Spinal cord (tissue), 10 donors: ENCODE data around the gene ADAMTS10. TPM values are rescaled to one million over a fixed set of nuclear protein-coding genes. Genes with fewer than 3 reads are reported as not detected.

Experiments used
- DNase-seq, 6 donors: peaks; one replicate each; pipeline versions ENCODE4 v3.0.0 to v3.0.0-alpha.2; 2013 to 2015; ENCODE audit warnings: low spot score in 6 of 6, low read depth in 4 of 6
- H3K27ac ChIP-seq: one replicate; pipeline ENCODE4 v1.5.1; 2013; ENCODE audit warnings: low read depth, low read length, control low read depth
- H3K27me3 ChIP-seq: one replicate; pipeline ENCODE4 v1.6.1; 2013; ENCODE audit warnings: low read length; ENCODE audit not compliant: control insufficient read depth, insufficient read depth
- H3K36me3 ChIP-seq: one replicate; pipeline ENCODE4 v1.6.1; 2013; ENCODE audit warnings: low read length; ENCODE audit not compliant: control insufficient read depth, insufficient read depth
- H3K4me1 ChIP-seq: one replicate; pipeline ENCODE4 v1.6.1; 2013; ENCODE audit warnings: low read length; ENCODE audit not compliant: control insufficient read depth, insufficient read depth
- H3K4me3 ChIP-seq: one replicate; pipeline ENCODE4 v1.5.1; 2013; ENCODE audit warnings: low read depth, low read length, control low read depth
- H3K9me3 ChIP-seq: one replicate; pipeline ENCODE4 v1.6.1; 2013; ENCODE audit warnings: low read length; ENCODE audit not compliant: control insufficient read depth, insufficient read depth
- WGBS: methylation state at CpG from one replicate; pipeline ENCODE4 v1.1.5; 2013; ENCODE audit warnings: missing lambda C conversion rate; ENCODE audit not compliant: insufficient coverage; 5-methylcytosine and 5-hydroxymethylcytosine counted together
- polyA plus RNA-seq, 2 donors: library from polyadenylated mRNA; unstranded; fragments of 120-200 nt; gene quantifications; one replicate each; pipeline ENCODE4 v1.2.1, GENCODE V29; 2013; ENCODE audit not compliant: insufficient read length in 2 of 2
- total RNA-seq, 2 donors: library from RNA; depleted of rRNA in 1 of 2; stranded (reverse); fragments of 120-200 nt in 1 of 2; fragments of >200 nt in 1 of 2; gene quantifications; one replicate each; pipeline versions ENCODE4 v1.2.3 to v1.2.4, GENCODE V29; 2013 to 2014
- donor health status: healthy.

The ADAMTS10 gene
- total and polyA plus RNA-seq, 4 donors = 32.2 to 115 (median 83.5) TPM

DNA sequence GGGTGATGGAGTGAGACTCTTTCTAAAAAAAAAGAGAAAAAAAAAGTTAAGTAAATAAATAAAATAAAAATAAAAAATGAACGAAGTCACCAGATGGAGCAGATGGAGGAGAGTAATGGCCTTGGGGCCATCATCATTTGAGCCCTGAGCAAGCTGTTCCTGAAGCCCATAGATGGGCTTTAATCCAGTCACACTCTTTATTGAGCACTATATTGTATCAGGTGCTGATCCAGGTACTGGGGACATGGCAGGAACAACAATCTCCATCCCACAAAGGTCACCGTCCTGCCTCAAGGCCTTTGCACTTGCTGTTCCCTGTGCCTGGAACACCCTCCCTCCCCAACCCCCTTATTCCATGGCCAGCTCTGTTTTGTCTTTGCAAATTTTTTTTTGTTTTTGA lies 3.9 kb upstream of the ADAMTS10 start:
- no peak overlapping the region for H3K27ac ChIP-seq
- H3K36me3 ChIP-seq = no peaks in the 10 kb centered on the region
- no peaks in the 10 kb centered on the region for H3K9me3 ChIP-seq
- no peak for DNase-seq
- H3K4me1 ChIP-seq = peaks cover 12% of the 10 kb centered on the region
- H3K27me3 ChIP-seq = no peaks in the 10 kb centered on the region
- no peak overlapping the region for H3K4me3 ChIP-seq
- WGBS = 100% methylated on average over 1 of the region's 2 CpGs

DNA sequence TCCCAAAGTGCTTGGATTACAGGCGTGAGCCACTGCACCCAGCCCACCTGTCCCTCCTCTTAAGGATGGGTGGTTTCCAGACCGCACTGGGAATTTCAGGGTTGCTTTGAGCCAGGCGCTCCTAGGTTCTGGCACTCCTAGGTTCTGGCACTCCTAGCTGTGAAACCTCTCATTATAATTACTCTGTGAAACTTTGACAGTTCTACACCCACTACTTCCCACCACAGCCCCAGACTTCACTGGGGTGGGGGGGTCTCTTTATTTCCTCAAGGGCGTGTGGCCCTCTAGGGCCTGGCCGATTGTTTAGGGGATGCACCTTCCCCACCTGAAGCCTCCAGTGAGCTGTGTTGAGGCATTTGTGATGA lies 2.3 kb upstream of the ADAMTS10 start:
- WGBS = 46% methylated on average over 2 of the region's 5 CpGs

DNA sequence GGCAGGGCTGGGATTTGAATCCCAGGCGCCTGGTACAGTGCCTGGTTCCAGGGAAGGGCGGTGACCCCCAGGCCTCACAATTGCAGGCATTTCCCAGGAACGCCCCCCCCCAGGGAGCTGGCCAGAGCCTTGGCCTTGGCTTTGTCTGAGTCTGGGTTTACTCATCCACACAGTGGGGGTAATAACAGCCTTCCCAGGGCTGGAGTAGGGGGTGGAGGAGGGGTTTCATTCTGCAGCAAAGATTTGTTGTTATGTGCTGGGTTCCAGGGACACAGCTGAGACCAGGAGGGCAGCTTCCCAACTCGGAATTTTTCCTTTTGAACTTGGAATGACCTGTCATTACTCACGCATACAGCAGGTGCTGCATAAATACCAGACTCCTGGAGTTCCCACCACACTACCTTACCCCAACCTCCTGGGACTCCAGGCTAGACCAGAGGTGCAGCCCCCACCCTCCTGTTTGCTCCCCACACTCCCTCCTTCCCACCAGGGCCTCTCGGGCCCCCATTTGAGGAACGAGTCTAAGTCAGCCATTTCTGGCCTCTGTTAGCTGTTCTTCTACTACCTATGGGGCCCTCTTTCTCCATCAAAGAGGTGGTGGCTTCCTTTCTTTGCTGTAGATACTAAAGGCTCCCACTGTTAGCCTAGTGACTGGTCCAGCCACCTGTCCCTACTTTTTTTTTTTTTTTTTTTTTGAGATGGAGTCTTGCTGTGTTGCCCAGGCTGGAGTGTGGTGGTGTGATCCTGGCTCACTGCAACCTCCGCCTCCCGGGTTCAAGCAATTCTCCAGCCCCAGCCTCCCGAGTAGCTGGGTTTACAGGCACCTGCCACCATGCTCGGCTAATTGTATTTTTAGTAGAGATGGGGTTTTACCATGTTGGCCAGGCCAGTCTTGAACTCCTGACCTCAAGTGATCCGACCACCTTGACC lies 1.6 kb upstream of the ADAMTS10 start:
- 38% methylated on average over 9 of the region's 12 CpGs for WGBS
- peak overlapping the region; percentile 4 for H3K27ac ChIP-seq

More for the DNA sequence above, 2.3 kb upstream of the ADAMTS10 start:
- peaks cover 5% of the 10 kb centered on the region for H3K36me3 ChIP-seq
- H3K4me3 ChIP-seq = no peak overlapping the region
- no peak overlapping the region for H3K27ac ChIP-seq
- no peaks in the 10 kb centered on the region for H3K27me3 ChIP-seq
- H3K4me1 ChIP-seq = peaks cover 21% of the 10 kb centered on the region
- no peak for DNase-seq
- no peaks in the 10 kb centered on the region for H3K9me3 ChIP-seq

DNA sequence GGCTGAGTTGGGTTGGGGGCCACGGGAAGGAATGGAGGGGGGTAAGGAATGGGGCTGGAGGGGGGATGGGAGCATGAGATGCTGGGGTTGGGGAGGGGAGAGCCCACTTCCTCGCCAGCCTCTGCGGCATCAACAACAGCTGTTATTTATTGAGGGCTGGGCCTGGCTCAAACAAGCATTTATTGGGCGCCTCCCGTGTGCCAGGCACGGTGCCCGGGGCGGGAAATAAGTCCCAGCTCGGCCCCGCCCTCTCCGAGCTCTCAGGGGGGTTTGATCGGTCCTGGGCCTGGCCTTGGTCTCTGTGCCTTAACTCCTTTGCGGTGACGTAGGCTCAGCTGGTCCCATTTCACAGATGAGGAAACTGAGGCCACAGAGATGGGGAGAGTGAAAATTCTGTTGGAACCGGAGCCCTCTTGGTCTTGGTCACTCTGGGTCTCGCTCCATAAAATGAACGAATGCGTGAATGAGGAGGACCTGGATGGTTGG lies 919 bp upstream of the ADAMTS10 start:
- Histone ChIP-seq H3K4me1 (peaks cover 21% of the 10 kb centered on the region), H3K27me3 (no peaks in the 10 kb centered on the region), H3K27ac (no peak overlapping the region), H3K9me3 (no peaks in the 10 kb centered on the region), H3K4me3 (no peak overlapping the region), H3K36me3 (peaks cover 10% of the 10 kb centered on the region)
- DNase-seq = peak in 2 of 6 donors; percentile 25 to 44
- WGBS = 29% methylated on average over 18 of the region's 18 CpGs

More for the DNA sequence above, 1.6 kb upstream of the ADAMTS10 start:
- Histone ChIP-seq H3K9me3 (no peaks in the 10 kb centered on the region), H3K4me3 (no peak overlapping the region), H3K36me3 (peaks cover 9% of the 10 kb centered on the region), H3K4me1 (peaks cover 21% of the 10 kb centered on the region), H3K27me3 (no peaks in the 10 kb centered on the region)
- peak in 2 of 6 donors; percentile 11 to 69 for DNase-seq

DNA sequence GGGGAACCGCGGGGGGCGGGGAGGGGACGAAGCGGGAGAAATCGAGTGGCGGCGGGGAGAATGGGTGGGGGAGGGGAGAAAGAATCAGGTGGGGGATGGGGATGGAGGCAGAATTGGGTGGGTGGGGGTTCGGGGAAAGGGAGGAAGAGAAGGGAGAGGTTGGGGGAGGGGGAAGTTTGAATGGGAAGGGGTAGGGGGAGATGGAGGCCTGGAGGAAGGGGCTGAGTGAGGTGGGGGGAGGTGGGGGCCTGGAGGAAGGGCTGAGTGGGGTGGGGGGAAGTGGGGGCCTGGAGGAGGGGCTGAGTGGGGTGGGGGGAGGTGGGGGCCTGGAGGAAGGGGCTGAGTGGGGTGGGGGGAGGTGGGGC lies 403 bp upstream of the ADAMTS10 start:
- Histone ChIP-seq H3K4me1 (peaks cover 21% of the 10 kb centered on the region), H3K27me3 (no peaks in the 10 kb centered on the region), H3K27ac (no peak overlapping the region), H3K9me3 (no peaks in the 10 kb centered on the region), H3K36me3 (peaks cover 10% of the 10 kb centered on the region), H3K4me3 (no peak overlapping the region)
- 0% methylated on average over 3 of the region's 9 CpGs for WGBS
- no peak for DNase-seq

DNA sequence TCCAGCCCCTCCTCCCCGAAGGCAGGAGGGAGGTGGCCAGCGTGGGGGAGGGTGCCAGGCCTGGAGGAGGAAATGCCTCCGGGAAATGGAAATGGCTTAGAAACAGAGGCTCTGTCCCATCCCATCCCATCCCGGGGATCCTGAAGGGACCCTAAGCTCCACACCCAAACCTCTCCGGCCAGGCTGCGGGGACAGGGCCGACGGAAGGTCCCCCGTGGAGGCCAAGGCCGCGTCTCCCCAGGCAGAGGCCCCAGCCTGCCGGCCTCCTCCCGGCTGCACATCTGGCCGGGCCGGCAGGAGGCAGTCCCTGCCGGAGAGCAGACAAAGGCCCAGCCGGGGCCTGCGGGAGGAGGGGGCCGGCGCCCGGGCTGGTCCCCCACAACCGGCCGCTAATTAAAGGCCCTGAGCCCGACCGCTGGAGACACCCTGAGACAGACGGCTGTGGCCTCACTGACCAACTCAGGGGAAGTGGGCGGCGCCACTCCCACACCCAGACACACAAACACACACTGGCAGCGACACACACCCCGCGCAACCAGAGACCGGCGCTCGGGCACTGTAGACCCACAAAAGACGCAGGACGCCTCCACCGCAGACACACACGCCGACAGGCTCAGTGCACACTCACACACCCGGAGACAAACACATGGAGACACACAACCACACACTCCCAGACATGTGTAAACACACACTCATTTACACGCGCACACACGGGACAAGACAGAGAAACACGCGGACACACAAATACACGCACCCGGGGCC lies 1.1 kb downstream of the ADAMTS10 start:
- Histone ChIP-seq H3K36me3 (peaks cover 23% of the 10 kb centered on the region), H3K4me1 (peaks cover 21% of the 10 kb centered on the region), H3K27ac (peak overlapping the region; percentile 65), H3K4me3 (peak overlapping the region; percentile 71), H3K9me3 (peaks cover 5% of the 10 kb centered on the region), H3K27me3 (no peaks in the 10 kb centered on the region)
- WGBS = 1% methylated on average over 44 of the region's 47 CpGs
- DNase-seq = peak in 3 of 6 donors; percentile 35 to 83 (median 82)

DNA sequence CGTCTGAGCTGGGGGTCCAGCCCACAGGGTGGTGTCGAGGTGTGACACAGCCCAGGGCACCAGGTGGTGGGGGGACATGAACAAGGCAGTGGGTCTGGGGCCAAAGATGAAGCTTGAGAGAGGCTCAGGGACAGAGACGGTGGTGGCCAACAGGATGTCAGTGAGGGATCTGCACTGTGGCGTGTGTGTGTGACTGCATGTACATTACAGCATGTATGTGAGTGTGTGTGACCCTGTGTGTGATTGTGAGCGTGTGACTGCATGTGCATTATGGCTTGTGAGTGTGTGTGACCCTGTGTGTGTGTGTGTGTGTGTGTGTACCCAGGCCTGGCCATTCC lies 1.6 kb downstream of the ADAMTS10 start:
- 50% methylated on average over 5 of the region's 5 CpGs for WGBS
- Histone ChIP-seq H3K4me3 (peak overlapping the region; percentile 71), H3K27me3 (no peaks in the 10 kb centered on the region), H3K4me1 (peaks cover 21% of the 10 kb centered on the region), H3K9me3 (peaks cover 5% of the 10 kb centered on the region), H3K27ac (peak overlapping the region; percentile 65), H3K36me3 (peaks cover 24% of the 10 kb centered on the region)
- DNase-seq = peak in 1 of 6 donors; percentile 57

DNA sequence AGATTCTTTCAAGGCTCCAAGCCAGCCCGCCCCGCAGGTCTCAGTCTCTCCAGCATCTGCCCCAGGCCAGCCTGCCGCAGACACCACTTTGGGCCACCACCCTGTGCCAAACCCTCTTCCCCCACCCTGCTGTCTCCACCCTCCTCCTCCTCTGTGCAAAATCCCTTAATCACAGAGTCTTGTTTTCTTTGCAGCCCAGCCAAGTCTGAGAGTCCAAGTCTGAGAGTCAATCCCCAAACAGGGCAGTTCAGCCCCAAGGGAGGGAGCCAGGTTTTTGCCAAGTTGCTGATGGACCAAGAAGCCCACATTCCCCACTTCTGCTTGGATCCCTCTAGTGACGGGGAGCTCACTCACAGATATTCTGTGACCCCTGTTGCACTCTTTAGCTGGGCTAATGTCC lies 3.1 kb downstream of the ADAMTS10 start:
- Histone ChIP-seq H3K27ac (no peak overlapping the region), H3K27me3 (no peaks in the 10 kb centered on the region), H3K9me3 (peaks cover 5% of the 10 kb centered on the region), H3K36me3 (peaks cover 35% of the 10 kb centered on the region), H3K4me1 (peaks cover 21% of the 10 kb centered on the region), H3K4me3 (no peak overlapping the region)
- WGBS = 68% methylated on average over 4 of the region's 4 CpGs
- DNase-seq = peak in 1 of 6 donors; percentile 55

DNA sequence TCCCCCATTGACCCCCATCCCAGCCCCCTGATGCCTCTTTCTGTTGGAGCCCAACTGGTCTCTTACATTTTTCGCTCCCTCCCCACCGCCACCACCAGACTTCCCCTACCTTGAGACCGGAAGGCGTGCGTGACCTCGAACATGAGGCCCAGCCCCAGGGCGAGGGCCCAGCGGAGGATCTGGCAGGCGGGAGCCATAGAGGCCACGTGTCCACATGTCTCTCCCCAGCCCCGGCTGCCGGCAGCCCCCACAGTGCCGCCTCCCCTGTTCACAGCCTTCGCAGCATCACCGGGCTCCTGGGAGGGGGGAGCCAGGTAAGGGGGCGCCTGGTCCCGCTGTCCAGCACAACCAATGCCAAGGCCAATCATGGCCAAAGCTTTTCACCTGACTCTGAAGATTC lies 5.0 kb downstream of the ADAMTS10 start:
- no peak for DNase-seq
- Histone ChIP-seq H3K4me1 (peaks cover 11% of the 10 kb centered on the region), H3K27me3 (no peaks in the 10 kb centered on the region), H3K36me3 (peaks cover 53% of the 10 kb centered on the region), H3K9me3 (peaks cover 5% of the 10 kb centered on the region), H3K27ac (no peak overlapping the region), H3K4me3 (no peak overlapping the region)
- 94% methylated on average over 13 of the region's 17 CpGs for WGBS
